CD4-positive, alpha-beta T cell treated with Interleukin-4 for 4 hours (primary cell): ENCODE data around the gene PCDHB5.
"Not testable (repeated sequence)": the region's sequence is repeated elsewhere in the genome, so short reads cannot be mapped to it uniquely, and the experiment has no call there.

Experiments
- DNase-seq: peaks from one replicate; pipeline ENCODE4 v3.0.0-alpha.2; 2020

The PCDHB5 gene

DNA sequence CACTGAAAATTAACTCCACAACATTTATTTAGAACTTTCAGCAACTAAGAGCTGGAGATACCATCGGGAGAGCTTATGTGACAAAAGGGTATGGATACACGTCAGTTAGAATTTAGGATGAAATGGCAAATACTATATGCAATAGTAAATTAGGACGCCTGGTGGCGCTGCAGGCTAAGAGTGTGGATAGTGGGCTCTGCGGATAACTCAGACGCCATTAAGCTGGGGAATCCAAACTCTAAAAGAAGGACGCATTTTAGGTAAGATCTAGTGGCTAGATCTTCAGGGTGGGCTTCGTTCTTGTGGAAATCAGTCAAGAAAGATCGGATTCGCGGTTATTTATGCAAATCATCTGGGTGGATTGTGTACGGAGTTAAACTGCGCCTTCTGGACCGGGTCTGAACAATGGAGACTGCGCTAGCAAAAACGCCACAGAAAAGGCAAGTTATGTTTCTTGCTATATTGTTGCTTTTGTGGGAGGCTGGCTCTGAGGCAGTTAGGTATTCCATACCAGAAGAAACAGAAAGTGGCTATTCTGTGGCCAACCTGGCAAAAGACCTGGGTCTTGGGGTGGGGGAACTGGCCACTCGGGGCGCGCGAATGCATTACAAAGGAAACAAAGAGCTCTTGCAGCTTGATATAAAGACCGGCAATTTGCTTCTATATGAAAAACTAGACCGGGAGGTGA is at the start of gene PCDHB5:
Gene PCDHB5, plus strand, starts transcription at position 177 of the 688 bp plus-strand sequence. Its CDS starts 229 bp downstream, at position 406.
- DNase-seq = no peak

DNA sequence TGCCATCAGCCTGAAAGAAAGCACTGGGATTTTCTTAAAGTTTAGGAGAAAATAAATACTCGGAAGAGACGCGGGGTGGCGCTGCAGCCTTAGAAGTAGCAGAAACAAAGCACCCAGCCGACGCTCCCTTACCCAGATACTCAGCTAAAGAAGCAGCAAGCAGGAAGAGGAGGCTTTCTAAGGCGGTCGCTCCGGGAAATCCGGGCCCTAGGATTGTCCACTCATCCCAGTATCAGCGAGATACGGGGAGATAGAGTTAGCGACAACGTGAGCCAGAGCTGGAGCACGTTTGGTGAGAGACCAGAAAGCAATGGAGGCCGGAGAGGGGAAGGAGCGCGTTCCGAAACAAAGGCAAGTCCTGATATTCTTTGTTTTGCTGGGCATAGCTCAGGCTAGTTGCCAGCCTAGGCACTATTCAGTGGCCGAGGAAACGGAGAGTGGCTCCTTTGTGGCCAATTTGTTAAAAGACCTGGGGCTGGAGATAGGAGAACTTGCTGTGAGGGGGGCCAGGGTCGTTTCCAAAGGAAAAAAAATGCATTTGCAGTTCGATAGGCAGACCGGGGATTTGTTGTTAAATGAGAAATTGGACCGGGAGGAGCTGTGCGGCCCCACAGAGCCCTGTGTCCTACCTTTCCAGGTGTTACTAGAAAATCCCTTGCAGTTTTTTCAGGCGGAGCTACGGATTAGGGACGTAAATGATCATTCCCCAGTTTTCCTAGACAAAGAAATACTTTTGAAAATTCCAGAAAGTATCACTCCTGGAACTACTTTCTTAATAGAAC is 40.3 kb upstream of the PCDHB5 start, which contains the start of gene PCDHB2:
Gene PCDHB2, plus strand, starts transcription at position 135 of the 782 bp plus-strand sequence. Its CDS starts 176 bp downstream, at position 311.
- no peak for DNase-seq

DNA sequence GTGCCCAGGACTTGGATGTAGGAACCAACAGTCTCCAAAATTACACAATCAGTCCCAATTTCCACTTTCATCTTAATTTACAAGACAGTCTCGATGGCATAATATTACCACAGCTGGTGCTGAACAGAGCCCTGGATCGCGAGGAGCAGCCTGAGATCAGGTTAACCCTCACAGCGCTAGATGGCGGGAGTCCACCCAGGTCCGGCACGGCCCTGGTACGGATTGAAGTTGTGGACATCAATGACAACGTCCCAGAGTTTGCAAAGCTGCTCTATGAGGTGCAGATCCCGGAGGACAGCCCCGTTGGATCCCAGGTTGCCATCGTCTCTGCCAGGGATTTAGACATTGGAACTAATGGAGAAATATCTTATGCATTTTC is 39.8 kb upstream of the PCDHB5 start:
- DNase-seq = no peak

DNA sequence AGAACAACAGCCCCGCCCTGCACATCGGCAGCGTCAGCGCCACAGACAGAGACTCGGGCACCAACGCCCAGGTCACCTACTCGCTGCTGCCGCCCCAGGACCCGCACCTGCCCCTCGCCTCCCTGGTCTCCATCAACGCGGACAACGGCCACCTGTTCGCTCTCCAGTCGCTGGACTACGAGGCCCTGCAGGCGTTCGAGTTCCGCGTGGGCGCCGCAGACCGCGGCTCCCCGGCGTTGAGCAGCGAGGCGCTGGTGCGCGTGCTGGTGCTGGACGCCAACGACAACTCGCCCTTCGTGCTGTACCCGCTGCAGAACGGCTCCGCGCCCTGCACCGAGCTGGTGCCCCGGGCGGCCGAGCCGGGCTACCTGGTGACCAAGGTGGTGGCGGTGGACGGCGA is 38.8 kb upstream of the PCDHB5 start:
- DNase-seq = not testable (repeated sequence)

DNA sequence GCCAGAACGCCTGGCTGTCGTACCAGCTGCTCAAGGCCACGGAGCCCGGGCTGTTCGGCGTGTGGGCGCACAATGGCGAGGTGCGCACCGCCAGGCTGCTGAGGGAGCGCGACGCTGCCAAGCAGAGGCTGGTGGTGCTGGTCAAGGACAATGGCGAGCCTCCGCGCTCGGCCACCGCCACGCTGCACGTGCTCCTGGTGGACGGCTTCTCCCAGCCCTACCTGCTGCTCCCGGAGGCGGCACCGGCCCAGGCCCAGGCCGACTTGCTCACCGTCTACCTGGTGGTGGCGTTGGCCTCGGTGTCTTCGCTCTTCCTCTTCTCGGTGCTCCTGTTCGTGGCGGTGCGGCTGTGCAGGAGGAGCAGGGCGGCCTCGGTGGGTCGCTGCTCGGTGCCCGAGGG is 38.4 kb upstream of the PCDHB5 start:
- DNase-seq = not testable (repeated sequence)

DNA sequence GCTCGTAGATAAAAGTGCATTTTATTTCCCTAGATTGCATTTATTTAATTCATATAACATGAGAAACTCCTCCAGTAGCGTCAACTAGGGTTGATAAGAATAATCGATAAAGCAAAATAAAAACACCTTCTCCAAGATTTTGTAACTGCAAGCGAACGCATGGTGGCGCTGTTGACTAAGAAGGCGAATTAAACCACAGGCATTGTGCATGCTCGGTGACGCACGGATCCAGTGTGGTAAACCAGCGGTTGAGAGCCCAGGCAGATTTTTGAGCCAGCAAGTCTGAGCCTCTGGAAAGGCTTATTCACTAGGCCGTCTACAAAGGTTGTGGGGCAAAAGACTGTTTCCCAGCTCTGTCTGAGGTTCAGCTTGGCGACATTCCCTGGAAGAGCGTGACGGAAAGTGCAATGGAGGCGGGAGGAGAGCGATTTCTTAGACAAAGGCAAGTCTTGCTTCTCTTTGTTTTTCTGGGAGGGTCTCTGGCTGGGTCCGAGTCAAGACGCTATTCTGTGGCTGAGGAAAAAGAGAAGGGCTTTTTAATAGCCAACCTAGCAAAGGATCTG is 34.7 kb upstream of the PCDHB5 start, which contains the start of gene PCDHB3:
Gene PCDHB3, plus strand, starts transcription at position 231 of the 563 bp plus-strand sequence. Its CDS starts 177 bp downstream, at position 408.
- DNase-seq = no peak

DNA sequence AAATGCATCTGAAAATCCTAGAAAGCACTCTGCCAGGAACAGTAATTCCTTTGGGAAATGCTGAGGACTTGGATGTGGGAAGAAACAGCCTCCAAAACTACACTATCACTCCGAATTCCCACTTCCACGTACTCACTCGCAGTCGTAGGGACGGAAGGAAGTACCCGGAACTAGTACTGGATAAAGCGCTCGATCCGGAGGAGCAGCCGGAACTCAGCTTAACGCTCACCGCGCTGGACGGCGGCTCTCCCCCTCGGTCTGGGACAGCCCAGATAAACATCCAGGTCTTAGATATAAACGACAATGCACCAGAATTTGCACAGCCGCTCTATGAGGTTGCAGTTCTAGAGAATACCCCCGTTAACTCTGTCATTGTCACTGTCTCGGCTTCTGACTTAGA is 33.9 kb upstream of the PCDHB5 start:
- DNase-seq = no peak

DNA sequence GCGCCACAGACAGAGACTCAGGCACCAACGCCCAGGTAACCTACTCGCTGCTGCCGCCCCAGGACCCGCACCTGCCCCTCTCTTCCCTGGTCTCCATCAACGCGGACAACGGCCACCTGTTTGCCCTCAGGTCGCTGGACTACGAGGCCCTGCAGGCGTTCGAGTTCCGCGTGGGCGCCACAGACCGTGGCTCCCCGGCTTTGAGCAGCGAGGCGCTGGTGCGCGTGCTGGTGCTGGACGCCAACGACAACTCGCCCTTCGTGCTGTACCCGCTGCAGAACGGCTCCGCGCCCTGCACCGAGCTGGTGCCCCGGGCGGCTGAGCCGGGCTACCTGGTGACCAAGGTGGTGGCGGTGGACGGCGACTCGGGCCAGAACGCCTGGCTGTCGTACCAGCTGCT is 32.9 kb upstream of the PCDHB5 start:
- DNase-seq = not testable (repeated sequence)

DNA sequence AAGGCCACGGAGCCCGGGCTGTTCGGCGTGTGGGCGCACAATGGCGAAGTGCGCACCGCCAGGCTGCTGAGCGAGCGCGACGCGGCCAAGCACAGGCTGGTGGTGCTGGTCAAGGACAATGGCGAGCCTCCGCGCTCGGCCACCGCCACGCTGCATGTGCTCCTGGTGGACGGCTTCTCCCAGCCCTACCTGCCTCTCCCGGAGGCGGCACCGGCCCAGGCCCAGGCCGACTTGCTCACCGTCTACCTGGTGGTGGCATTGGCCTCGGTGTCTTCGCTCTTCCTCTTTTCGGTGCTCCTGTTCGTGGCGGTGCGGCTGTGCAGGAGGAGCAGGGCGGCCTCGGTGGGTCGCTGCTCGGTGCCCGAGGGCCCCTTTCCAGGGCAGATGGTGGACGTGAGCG is 32.5 kb upstream of the PCDHB5 start:
- DNase-seq = not testable (repeated sequence)

DNA sequence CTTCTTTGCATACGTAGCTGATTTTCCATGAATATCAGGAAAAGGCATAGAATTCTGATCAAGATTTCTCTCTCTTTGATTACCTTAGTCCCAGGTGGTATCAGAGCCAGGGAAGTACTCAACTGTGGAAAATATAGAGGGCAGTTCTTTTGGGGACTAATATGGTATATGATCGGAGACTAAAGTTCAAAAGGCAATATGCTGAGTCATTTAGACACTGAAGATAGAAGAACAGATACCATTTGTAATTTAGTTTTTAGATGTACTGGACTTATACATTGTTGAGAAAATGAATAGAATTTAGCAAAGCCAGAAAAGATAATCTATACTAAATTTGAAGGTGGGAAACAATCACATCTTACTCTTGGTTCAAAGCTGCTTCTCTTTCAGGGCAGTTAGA is 29.7 kb upstream of the PCDHB5 start:
- no peak for DNase-seq

DNA sequence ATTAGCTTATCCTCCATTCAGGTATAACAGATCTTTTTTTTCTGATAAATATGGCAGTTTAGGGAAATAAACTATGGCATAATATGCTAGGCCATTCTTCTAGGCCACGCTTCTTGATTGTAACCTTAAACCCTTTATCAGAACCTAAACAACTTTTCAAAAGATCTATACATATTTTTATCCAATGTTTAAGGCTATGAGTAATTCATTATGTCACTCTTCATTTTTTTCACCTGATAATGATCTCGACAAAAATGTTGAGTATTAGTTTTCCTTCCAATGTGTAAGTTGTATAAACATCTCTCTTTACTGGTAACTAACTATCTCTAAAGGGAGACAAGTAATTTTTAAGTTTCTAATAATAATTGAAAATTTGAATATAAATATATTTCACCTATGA is 15.8 kb upstream of the PCDHB5 start:
- no peak for DNase-seq

DNA sequence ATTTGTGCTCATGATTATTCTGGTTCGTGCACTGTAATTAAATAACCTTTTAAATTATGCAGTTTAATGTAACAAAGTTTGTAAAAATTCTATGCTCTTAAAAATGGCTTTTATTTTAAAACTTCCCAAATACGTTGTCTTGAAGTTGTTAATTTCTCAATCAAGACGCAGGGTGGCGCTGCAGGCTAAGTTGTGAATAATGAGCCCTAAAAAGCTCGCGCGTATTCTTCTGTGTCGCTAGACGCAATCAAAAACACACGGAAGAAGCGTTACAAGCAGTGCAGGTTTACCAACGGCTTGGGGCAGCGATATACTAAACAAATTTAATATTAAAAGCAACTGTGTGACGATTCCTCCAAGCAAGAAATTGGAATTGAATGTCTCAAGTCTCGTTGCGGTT is 13.4 kb upstream of the PCDHB5 start, which contains the start of gene PCDHB4:
Gene PCDHB4, plus strand, starts transcription at position 256 of the 400 bp plus-strand sequence. CDS start 181 bp downstream, outside the sequence.
- DNase-seq = no peak

DNA sequence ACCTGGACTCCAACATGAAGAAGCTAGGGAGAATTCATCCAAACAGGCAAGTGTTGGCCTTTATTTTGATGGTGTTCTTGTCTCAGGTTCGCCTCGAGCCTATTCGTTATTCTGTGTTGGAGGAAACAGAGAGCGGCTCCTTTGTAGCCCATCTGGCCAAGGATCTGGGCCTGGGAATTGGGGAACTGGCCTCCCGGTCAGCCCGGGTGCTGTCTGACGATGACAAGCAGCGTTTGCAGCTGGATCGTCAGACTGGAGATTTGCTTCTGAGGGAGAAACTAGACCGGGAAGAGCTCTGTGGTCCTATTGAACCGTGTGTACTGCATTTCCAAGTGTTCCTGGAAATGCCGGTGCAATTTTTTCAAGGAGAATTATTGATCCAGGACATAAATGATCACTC is 13.0 kb upstream of the PCDHB5 start:
- DNase-seq = no peak

DNA sequence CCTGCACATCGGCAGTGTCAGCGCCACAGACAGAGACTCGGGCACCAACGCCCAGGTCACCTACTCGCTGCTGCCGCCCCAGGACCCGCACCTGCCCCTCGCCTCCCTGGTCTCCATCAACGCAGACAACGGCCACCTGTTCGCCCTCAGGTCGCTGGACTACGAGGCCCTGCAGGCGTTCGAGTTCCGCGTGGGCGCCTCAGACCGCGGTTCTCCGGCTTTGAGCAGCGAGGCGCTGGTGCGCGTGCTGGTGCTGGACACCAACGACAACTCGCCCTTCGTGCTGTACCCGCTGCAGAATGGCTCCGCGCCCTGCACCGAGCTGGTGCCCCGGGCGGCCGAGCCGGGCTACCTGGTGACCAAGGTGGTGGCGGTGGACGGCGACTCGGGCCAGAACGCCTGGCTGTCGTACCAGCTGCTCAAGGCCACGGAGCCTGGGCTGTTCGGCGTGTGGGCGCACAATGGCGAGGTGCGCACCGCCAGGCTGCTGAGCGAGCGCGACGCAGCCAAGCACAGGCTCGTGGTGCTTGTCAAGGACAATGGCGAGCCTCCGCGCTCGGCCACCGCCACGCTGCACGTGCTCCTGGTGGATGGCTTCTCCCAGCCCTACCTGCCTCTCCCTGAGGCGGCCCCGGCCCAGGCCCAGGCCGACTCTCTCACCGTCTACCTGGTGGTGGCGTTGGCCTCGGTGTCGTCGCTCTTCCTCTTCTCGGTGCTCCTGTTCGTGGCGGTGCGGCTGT is 11.4 kb upstream of the PCDHB5 start:
- DNase-seq = not testable (repeated sequence)

DNA sequence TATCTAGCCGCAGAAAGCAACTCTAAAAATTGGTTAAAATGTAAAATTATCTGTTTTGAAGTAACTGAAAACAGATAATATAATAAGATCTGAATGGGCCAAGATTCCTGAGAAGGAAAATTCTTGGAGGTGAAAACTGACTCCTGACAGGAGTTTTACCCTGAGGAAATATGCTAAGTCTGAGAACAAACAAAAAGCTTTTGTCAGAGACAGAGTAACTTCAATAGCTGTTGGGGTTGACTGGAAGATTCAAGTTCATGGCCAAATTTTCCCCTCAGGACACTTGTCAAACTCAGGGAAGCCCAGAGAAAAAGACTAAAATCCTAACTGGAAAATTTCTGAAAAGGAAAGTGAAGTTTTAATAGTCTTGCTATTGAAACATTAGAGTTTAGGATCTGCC is 7.7 kb upstream of the PCDHB5 start:
- DNase-seq = no peak

DNA sequence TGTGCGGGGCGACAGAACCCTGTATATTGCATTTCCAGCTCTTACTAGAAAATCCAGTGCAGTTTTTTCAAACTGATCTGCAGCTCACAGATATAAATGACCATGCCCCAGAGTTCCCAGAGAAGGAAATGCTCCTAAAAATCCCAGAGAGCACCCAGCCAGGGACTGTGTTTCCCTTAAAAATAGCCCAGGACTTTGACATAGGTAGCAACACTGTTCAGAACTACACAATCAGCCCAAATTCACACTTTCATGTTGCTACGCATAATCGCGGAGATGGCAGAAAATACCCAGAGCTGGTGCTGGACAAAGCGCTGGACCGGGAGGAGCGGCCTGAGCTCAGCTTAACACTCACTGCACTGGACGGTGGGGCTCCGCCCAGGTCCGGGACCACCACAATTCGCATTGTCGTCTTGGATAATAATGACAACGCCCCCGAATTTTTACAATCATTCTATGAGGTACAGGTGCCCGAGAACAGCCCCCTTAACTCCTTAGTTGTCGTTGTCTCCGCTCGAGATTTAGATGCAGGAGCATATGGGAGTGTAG is 786 bp downstream of the PCDHB5 start:
- no peak for DNase-seq

DNA sequence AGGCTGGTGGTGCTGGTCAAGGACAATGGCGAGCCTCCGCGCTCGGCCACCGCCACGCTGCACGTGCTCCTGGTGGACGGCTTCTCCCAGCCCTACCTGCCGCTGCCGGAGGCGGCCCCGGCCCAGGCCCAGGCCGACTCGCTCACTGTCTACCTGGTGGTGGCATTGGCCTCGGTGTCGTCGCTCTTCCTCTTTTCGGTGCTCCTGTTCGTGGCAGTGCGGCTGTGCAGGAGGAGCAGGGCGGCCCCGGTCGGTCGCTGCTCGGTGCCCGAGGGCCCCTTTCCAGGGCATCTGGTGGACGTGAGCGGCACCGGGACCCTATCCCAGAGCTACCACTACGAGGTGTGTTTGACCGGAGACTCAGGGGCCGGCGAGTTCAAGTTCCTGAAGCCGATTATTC is 2.3 kb downstream of the PCDHB5 start:
- DNase-seq = not testable (repeated sequence)

DNA sequence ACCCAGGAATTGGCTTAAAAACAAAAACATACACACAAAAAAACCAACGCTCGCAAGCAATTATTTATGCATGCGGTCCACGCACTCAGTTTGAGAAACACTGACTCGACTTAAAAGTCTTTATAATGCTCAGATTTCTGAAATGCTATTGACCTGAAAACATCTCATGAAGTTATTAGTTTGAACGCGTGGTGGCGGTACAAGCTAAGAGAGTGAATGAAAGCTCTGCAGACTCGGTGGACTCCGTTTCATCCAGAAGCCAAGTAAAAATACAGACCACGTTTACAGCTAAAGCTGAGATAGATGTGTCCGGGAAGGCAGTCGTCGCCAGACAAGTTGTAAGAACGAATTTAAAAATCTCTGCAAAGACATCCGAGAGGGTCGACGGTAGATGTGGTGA is 14.8 kb downstream of the PCDHB5 start, which contains the start of gene PCDHB6:
Gene PCDHB6, plus strand, starts transcription at position 246 of the 400 bp plus-strand sequence. CDS start 201 bp downstream, outside the sequence.
- no peak for DNase-seq

DNA sequence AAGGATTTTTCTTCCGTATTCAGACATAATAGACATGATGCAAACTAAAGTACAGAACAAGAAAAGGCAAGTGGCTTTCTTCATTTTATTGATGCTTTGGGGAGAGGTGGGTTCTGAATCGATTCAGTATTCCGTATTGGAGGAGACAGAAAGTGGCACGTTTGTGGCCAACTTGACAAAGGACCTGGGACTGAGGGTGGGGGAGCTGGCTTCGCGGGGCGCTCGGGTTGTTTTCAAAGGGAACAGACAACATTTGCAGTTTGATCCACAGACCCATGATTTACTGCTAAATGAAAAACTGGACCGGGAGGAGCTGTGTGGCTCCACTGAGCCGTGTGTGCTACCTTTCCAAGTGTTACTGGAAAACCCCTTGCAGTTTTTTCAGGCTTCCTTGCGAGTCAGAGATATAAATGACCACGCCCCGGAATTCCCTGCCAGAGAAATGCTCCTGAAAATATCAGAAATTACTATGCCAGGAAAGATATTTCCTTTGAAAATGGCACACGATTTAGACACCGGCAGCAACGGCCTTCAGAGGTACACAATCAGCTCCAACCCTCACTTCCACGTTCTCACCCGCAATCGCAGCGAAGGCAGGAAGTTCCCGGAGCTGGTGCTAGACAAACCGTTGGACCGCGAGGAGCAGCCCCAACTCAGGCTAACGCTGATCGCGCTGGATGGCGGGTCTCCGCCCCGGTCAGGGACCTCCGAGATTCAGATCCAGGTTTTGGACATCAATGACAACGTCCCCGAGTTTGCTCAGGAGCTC is 15.4 kb downstream of the PCDHB5 start:
- DNase-seq = no peak

DNA sequence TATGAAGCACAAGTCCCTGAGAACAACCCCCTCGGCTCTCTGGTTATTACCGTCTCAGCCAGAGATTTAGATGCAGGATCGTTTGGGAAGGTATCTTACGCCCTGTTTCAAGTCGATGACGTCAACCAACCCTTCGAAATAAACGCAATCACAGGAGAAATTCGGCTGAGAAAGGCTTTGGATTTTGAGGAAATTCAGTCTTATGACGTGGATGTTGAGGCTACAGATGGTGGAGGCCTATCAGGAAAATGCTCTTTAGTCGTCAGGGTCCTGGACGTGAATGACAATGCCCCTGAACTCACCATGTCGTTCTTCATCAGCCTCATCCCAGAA is 16.0 kb downstream of the PCDHB5 start:
- DNase-seq = no peak

DNA sequence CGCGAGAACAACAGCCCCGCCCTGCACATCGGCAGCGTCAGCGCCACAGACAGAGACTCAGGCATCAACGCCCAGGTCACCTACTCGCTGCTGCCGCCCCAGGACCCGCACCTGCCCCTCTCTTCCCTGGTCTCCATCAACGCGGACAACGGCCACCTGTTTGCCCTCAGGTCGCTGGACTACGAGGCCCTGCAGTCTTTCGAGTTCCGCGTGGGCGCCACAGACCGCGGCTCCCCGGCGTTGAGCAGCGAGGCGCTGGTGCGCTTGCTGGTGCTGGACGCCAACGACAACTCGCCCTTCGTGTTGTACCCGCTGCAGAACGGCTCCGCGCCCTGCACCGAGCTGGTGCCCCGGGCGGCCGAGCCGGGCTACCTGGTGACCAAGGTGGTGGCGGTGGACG is 16.6 kb downstream of the PCDHB5 start:
- DNase-seq = not testable (repeated sequence)

DNA sequence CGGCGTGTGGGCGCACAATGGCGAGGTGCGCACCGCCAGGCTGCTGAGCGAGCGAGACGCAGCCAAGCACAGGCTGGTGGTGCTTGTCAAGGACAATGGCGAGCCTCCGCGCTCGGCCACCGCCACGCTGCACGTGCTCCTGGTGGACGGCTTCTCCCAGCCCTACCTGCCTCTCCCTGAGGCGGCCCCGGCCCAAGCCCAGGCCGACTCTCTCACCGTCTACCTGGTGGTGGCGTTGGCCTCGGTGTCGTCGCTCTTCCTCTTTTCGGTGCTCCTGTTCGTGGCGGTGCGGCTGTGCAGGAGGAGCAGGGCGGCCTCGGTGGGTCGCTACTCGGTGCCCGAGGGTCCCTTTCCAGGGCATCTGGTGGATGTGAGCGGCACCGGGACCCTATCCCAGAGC is 17.1 kb downstream of the PCDHB5 start:
- not testable (repeated sequence) for DNase-seq
